SJSA1 (cell line): ENCODE measurements around the gene APOC3. TPM values are rescaled to one million over a fixed set of nuclear protein-coding genes. Genes with fewer than 3 reads are reported as not detected.

Source experiments
- DNase-seq, 2 experiments: peaks; one replicate each; pipeline ENCODE4 v3.0.0-alpha.2; 2015 to 2020; ENCODE audit warnings: low spot score in 2 of 2, low read depth in 1 of 2
- H3K27ac ChIP-seq: fragments of 250-450 bp; sonication (Bioruptor Pico); 2 replicates; pipeline ENCODE4 v1.5.1; 2020; ENCODE audit warnings: mild to moderate bottlenecking, moderate library complexity
- H3K27me3 ChIP-seq: fragments of 250-450 bp; sonication (Bioruptor Pico); replicated peaks from 2 replicates; pipeline ENCODE4 v1.5.1; 2020; ENCODE audit warnings: mild to moderate bottlenecking, moderate library complexity
- H3K36me3 ChIP-seq: fragments of 250-450 bp; sonication (Bioruptor Pico); 2 replicates; pipeline ENCODE4 v1.5.1; 2020; ENCODE audit warnings: mild to moderate bottlenecking
- H3K4me1 ChIP-seq: fragments of 250-450 bp; sonication (Bioruptor Pico); replicated peaks from 2 replicates; pipeline ENCODE4 v1.6.1; 2021; ENCODE audit warnings: mild to moderate bottlenecking
- H3K4me3 ChIP-seq: fragments of 250-450 bp; sonication (Bioruptor Pico); 2 replicates; pipeline ENCODE4 v1.5.1; 2020; ENCODE audit warnings: mild to moderate bottlenecking
- H3K9me3 ChIP-seq: fragments of 250-450 bp; sonication (Bioruptor Pico); replicated peaks from 2 replicates; pipeline ENCODE4 v1.5.1; 2020; ENCODE audit warnings: mild to moderate bottlenecking
- total RNA-seq: library from RNA; depleted of rRNA; stranded (reverse); fragments of >200 nt; shearing (Covaris generic); gene quantifications from 2 replicates; pipeline ENCODE4 v1.2.3, GENCODE V29; 2014; rRNA removed

Gene APOC3
- total RNA-seq, 1 experiment from 2014 or later, result not detected

- H3K27ac ChIP-seq, result no peak overlapping the region
- no peaks in the 10 kb centered on the region for H3K27me3 ChIP-seq
- no peak for DNase-seq
- H3K9me3 ChIP-seq, result no peaks in the 10 kb centered on the region
- no peak overlapping the region for H3K4me3 ChIP-seq
- peaks cover 9% of the 10 kb centered on the region for H3K36me3 ChIP-seq
- peaks cover 7% of the 10 kb centered on the region for H3K4me1 ChIP-seq
Measured at GRCh38 chr11:116873381-116873780, 43.7 kb downstream of the APOC3 start.

- no peaks in the 10 kb centered on the region for H3K27me3 ChIP-seq
- H3K27ac ChIP-seq, result no peak overlapping the region
- H3K4me3 ChIP-seq, result no peak overlapping the region
- peaks cover 7% of the 10 kb centered on the region for H3K4me1 ChIP-seq
- DNase-seq, result no peak
- H3K9me3 ChIP-seq, result no peaks in the 10 kb centered on the region
- H3K36me3 ChIP-seq, result peaks cover 9% of the 10 kb centered on the region
Measured at GRCh38 chr11:116874251-116874650, 44.5 kb downstream of the APOC3 start.

- Histone ChIP-seq H3K4me1 (peaks cover 7% of the 10 kb centered on the region), H3K36me3 (peaks cover 9% of the 10 kb centered on the region), H3K4me3 (no peak overlapping the region), H3K27me3 (no peaks in the 10 kb centered on the region), H3K9me3 (no peaks in the 10 kb centered on the region), H3K27ac (no peak overlapping the region)
- DNase-seq, result no peak
Measured at GRCh38 chr11:116875194-116875593, 45.5 kb downstream of the APOC3 start.

- peaks cover 3% of the 10 kb centered on the region for H3K4me1 ChIP-seq
- no peaks in the 10 kb centered on the region for H3K27me3 ChIP-seq
- no peaks in the 10 kb centered on the region for H3K9me3 ChIP-seq
- no peak overlapping the region for H3K4me3 ChIP-seq
- peaks cover 8% of the 10 kb centered on the region for H3K36me3 ChIP-seq
- H3K27ac ChIP-seq, result no peak overlapping the region
- no peak for DNase-seq
Measured at GRCh38 chr11:116876656-116877055, 46.9 kb downstream of the APOC3 start.

- no peak for DNase-seq
- H3K9me3 ChIP-seq, result no peaks in the 10 kb centered on the region
- H3K27ac ChIP-seq, result no peak overlapping the region
- no peaks in the 10 kb centered on the region for H3K27me3 ChIP-seq
- no peaks in the 10 kb centered on the region for H3K4me1 ChIP-seq
- H3K36me3 ChIP-seq, result no peaks in the 10 kb centered on the region
- H3K4me3 ChIP-seq, result no peak overlapping the region
Measured at GRCh38 chr11:116879800-116880625, 50.3 kb downstream of the APOC3 start.

- no peaks in the 10 kb centered on the region for H3K36me3 ChIP-seq
- no peak overlapping the region for H3K27ac ChIP-seq
- DNase-seq, result no peak
- no peaks in the 10 kb centered on the region for H3K4me1 ChIP-seq
- H3K9me3 ChIP-seq, result no peaks in the 10 kb centered on the region
- H3K4me3 ChIP-seq, result no peak overlapping the region
- H3K27me3 ChIP-seq, result no peaks in the 10 kb centered on the region
Measured at GRCh38 chr11:116881143-116881542, 51.4 kb downstream of the APOC3 start.

GRCh38 chr11:116882386-116882785, 52.7 kb downstream of the APOC3 start:
- H3K4me3 ChIP-seq, result no peak overlapping the region
- H3K27ac ChIP-seq, result no peak overlapping the region
- no peak for DNase-seq
- no peaks in the 10 kb centered on the region for H3K27me3 ChIP-seq
- no peaks in the 10 kb centered on the region for H3K9me3 ChIP-seq
- H3K36me3 ChIP-seq, result no peaks in the 10 kb centered on the region
- peaks cover 1% of the 10 kb centered on the region for H3K4me1 ChIP-seq

Other genes with a start within 250 kb of the APOC3 start
- gene BUD13, start 56.9 kb upstream of the APOC3 start, total RNA-seq, result 15.5 and 18.5 TPM in 2 replicates
- gene ZPR1, start 41.9 kb upstream of the APOC3 start, total RNA-seq, result 22.2 and 29.4 TPM in 2 replicates
- gene APOA5, start 38.0 kb upstream of the APOC3 start, total RNA-seq, result not detected in 2 replicates
- not detected in 2 replicates for gene APOA4, start 6.6 kb upstream of the APOC3 start, total RNA-seq
- 0.72 TPM in 1 of 2 replicates, not detected in the other for gene APOA1, start 7.7 kb downstream of the APOC3 start, total RNA-seq